SK-N-SH (cell line): ENCODE measurements around the gene RASA1.

Experiments used
- FOXJ3 ChIP-seq: sonication (generic); formaldehyde crosslinking; IDR thresholded peaks from 2 replicates; pipeline ENCODE4 v1.5.1; 2020; ENCODE audit warnings: mild to moderate bottlenecking, missing genetic modification reagents
- RAD21 ChIP-seq: IDR thresholded peaks from 2 replicates; pipeline ENCODE4 v1.6.1; 2012; ENCODE audit warnings: mild to moderate bottlenecking, low read length
- SIN3A ChIP-seq: IDR thresholded peaks from 2 replicates; pipeline ENCODE4 v1.6.1; 2012; ENCODE audit warnings: low read depth, mild to moderate bottlenecking, low read length, moderate library complexity, borderline replicate concordance
- YY1 ChIP-seq: IDR thresholded peaks from 2 replicates; pipeline ENCODE4 v1.4.0; 2012; ENCODE audit warnings: low read depth, mild to moderate bottlenecking
- TF ChIP-seq, protein P1 (sequence below): fragments of 200-600 bp; sonication (generic); IDR thresholded peaks from 2 replicates; pipeline ENCODE4 v1.6.1; 2017; ENCODE audit warnings: antibody characterized with exemption, mild to moderate bottlenecking, moderate library complexity
- TF ChIP-seq, protein P2 (sequence below): IDR thresholded peaks from 2 replicates; pipeline ENCODE4; 2012

DNA sequence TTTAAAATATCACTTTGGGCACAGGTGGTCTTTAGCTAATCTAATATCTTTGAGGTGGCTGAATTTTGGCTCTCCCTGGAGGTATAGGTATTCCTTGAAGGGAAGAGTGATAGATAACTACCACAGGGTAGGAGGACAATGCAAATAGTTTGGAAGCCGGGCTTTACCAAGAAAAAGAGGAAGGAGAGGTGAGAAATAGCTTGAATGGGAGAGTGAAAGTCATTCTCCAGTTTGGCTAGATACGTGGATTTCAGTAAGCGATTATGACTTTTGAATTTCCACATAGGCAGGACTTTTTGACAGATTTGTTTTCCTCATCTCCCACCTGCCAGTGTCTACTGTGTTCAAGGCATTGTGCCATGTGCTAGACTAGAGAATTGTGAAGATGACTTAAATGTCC lies 45.5 kb downstream of the RASA1 start:
- TF ChIP-seq, protein P1, sequence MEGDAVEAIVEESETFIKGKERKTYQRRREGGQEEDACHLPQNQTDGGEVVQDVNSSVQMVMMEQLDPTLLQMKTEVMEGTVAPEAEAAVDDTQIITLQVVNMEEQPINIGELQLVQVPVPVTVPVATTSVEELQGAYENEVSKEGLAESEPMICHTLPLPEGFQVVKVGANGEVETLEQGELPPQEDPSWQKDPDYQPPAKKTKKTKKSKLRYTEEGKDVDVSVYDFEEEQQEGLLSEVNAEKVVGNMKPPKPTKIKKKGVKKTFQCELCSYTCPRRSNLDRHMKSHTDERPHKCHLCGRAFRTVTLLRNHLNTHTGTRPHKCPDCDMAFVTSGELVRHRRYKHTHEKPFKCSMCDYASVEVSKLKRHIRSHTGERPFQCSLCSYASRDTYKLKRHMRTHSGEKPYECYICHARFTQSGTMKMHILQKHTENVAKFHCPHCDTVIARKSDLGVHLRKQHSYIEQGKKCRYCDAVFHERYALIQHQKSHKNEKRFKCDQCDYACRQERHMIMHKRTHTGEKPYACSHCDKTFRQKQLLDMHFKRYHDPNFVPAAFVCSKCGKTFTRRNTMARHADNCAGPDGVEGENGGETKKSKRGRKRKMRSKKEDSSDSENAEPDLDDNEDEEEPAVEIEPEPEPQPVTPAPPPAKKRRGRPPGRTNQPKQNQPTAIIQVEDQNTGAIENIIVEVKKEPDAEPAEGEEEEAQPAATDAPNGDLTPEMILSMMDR, result no peak
- TF ChIP-seq SIN3A (no peak), FOXJ3 (no peak), RAD21 (no peak), YY1 (no peak)
- TF ChIP-seq, protein P2, sequence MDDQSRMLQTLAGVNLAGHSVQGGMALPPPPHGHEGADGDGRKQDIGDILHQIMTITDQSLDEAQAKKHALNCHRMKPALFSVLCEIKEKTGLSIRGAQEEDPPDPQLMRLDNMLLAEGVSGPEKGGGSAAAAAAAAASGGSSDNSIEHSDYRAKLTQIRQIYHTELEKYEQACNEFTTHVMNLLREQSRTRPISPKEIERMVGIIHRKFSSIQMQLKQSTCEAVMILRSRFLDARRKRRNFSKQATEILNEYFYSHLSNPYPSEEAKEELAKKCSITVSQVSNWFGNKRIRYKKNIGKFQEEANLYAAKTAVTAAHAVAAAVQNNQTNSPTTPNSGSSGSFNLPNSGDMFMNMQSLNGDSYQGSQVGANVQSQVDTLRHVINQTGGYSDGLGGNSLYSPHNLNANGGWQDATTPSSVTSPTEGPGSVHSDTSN, result no peak
